Ascending aorta (tissue), 2 donors: ENCODE results near the gene PNMA6F. TPM values are rescaled to one million over a fixed set of nuclear protein-coding genes. Genes with fewer than 3 reads are reported as not detected.

Experiments
- DNase-seq, 2 donors: peaks; one replicate each; pipeline ENCODE4 v3.0.0-alpha.2; 2019; ENCODE audit warnings: low spot score in 2 of 2
- H3K27ac ChIP-seq, 2 donors: fragments of 200-600 bp; sonication (generic); one replicate each; pipeline ENCODE4 v1.5.1; 2016 to 2017; ENCODE audit warnings: mild to moderate bottlenecking in 1 of 2
- H3K27me3 ChIP-seq: fragments of 200-600 bp; sonication (generic); one replicate; pipeline ENCODE4 v1.5.1; 2017
- H3K36me3 ChIP-seq, 2 donors: fragments of 200-600 bp; sonication (generic); one replicate each; pipeline ENCODE4 v1.5.1; 2016
- H3K4me1 ChIP-seq, 2 donors: fragments of 200-600 bp; sonication (generic); one replicate each; pipeline ENCODE4 v1.5.1; 2016 to 2017; ENCODE audit warnings: mild to moderate bottlenecking in 1 of 2
- H3K4me3 ChIP-seq, 2 donors: fragments of 200-600 bp; sonication (generic); one replicate each; pipeline ENCODE4 v1.5.1; 2016 to 2017; ENCODE audit warnings: mild to moderate bottlenecking in 1 of 2
- H3K9me3 ChIP-seq, 2 donors: fragments of 200-600 bp; sonication (generic); one replicate each; pipeline ENCODE4 v1.5.1; 2016
- intact Hi-C: fragments of 100-400 bp; cut with DNase I; formaldehyde crosslinking; loops from one replicate; pipeline ENCODE4 v1.15.1; 2023
- total RNA-seq: library from RNA; depleted of rRNA; stranded (reverse); fragments of >200 nt; gene quantifications from one replicate; pipeline ENCODE4 v1.1.0, GENCODE V29; 2016
- TF ChIP-seq, protein P1 (sequence below), 3 experiments: fragments of 200-600 bp in 2 of 3; fragments of 450-650 bp in 1 of 3; sonication (generic) in 2 of 3; IDR thresholded peaks; one replicate each; pipeline ENCODE4 v1.5.1; 2016 to 2019; ENCODE audit warnings: antibody characterized with exemption in 3 of 3, mild to moderate bottlenecking in 1 of 3, moderate library complexity in 1 of 3

Gene PNMA6F
- total RNA-seq, 1 donor from 2014 or later: not detected

DNA sequence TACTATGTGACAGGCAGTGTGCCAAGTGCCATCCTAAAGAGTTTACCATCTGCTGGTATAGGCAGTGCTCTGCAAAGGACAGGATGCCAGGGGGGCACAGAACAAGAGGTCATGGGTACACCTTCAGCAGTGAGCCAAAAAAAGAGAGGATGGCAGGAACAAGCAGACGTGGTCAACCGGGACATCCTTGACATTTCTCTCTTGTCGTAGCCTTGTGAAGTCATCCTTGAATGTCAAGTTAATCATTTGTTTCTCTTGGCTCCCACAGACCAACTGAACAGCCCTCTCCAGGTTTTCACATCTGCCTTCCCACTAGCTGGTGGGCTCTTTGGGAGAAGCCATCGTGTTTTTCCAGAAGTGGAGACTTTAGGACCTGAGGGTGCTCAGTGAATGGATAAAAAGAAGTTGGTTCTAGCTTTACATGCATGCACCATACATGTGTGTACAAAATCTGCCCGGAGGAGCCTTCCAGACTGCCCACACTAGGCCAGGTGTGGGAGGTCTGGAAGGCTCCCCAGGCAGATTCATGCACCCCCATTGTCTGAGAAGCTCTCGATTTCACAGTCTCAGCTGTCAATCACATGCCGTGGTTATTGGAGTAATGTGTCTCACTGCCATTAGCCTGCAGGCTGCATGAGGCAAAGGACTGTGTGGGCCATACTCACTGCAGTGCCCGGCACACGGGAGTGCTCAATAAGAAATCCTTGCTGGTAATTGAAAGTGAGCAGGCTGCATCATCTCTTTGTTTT lies 16.4 kb downstream of the PNMA6F start:
- no peaks in the 10 kb centered on the region for H3K36me3 ChIP-seq
- no peaks in the 10 kb centered on the region for H3K4me1 ChIP-seq
- H3K4me3 ChIP-seq: no peak overlapping the region
- H3K9me3 ChIP-seq: no peaks in the 10 kb centered on the region
- TF ChIP-seq, protein P1, sequence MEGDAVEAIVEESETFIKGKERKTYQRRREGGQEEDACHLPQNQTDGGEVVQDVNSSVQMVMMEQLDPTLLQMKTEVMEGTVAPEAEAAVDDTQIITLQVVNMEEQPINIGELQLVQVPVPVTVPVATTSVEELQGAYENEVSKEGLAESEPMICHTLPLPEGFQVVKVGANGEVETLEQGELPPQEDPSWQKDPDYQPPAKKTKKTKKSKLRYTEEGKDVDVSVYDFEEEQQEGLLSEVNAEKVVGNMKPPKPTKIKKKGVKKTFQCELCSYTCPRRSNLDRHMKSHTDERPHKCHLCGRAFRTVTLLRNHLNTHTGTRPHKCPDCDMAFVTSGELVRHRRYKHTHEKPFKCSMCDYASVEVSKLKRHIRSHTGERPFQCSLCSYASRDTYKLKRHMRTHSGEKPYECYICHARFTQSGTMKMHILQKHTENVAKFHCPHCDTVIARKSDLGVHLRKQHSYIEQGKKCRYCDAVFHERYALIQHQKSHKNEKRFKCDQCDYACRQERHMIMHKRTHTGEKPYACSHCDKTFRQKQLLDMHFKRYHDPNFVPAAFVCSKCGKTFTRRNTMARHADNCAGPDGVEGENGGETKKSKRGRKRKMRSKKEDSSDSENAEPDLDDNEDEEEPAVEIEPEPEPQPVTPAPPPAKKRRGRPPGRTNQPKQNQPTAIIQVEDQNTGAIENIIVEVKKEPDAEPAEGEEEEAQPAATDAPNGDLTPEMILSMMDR (IDR thresholded peaks at IDR 0.05): no peak
- DNase-seq: no peak
- H3K27me3 ChIP-seq: no peaks in the 10 kb centered on the region
- no peak overlapping the region for H3K27ac ChIP-seq
- intact Hi-C loops: no loop called here

DNA sequence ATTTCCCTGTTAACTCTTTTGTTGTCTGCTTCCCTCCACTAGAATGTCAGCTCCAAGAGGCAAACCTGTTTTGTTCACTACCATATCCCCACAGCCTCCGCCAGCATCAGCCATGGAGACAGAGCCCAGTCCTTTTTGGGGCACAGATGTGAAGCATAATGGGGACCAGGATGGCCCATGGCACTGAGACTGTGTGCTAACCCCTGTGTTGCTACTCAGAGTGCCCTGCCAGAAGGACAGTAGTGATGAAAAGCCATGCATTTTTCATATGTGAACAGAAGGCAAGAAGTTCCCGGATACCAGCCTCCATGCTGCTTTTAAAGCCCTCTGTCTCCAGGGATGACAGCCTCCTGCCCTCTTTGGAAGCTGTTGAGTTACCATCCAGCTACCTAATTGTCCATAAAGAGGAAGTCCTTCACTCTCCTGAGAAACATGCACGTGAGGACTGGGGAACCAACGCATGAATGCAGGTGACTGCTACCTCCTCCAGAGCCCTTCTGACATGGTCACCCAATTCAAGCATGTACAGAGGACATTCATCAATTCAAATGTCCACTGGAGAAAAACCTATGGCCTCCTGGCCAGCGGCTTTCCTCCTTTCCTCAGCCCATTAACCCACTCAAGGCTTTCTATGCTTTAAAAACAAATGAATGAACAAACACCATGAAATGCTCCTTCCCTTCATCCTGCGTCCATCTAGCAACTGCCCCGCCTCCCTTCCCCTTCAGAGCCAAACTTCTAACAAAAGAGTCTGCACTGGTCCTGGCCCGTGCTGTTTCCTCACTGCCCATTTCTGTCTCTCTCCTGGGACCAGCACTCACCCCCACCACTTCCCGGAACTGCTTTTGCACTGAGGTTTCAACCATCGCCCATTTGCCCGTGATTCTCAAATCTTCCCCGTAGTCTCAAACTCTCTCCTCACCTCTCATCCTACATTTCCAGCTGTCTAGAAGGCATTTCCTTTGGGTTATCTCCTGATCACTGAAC lies 18.0 kb downstream of the PNMA6F start:
- Histone ChIP-seq H3K27ac (no peak overlapping the region), H3K4me1 (no peaks in the 10 kb centered on the region), H3K9me3 (no peaks in the 10 kb centered on the region), H3K27me3 (no peaks in the 10 kb centered on the region), H3K4me3 (no peak overlapping the region), H3K36me3 (no peaks in the 10 kb centered on the region)
- TF ChIP-seq, protein P1 (IDR thresholded peaks at IDR 0.05): no peak
- intact Hi-C loops: no loop called here
- peak in 1 of 2 donors; percentile 22 for DNase-seq

DNA sequence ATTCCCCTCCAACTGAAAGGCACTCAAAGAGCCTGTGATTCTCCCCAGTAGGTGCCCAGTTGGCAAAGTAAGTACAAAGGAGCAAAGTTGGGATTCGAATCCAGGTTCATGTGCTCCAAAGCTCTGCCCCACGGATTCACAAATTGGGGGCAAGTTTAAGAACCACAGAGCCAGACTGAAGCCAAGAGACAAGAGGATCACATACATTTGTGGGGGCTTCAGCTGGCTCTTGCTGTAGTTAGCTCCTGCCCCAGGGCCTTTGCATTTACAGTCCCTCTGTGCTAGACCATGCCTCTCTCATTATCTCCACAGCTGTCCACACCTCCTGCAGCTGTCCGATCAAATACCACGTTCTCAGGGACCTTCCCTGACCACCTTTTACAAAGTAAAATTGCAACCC lies 18.8 kb downstream of the PNMA6F start:
- Histone ChIP-seq H3K27ac (no peak overlapping the region), H3K36me3 (no peaks in the 10 kb centered on the region), H3K27me3 (no peaks in the 10 kb centered on the region), H3K4me1 (no peaks in the 10 kb centered on the region), H3K9me3 (no peaks in the 10 kb centered on the region), H3K4me3 (no peak overlapping the region)
- TF ChIP-seq, protein P1 (IDR thresholded peaks at IDR 0.05): no peak
- no peak for DNase-seq
- intact Hi-C loops: no loop called here

DNA sequence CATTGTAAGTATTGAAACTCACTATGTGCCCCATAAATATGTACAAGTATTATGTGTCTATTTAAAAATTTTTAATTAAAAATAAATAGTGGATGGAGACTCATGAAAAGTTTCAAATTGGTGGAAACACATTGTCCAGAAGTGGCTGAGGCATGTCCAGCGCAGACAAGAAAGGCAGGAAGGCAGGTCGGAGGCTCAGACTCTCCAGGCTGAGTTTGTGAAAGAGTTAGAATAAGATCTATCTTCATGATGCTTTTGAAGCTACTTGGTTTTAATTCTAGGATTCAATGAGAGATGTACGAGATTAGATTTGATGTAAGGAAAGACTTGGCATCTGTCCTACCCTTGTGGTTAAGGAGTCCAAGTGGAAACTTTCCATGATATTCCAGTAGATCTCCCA lies 19.8 kb downstream of the PNMA6F start:
- no peaks in the 10 kb centered on the region for H3K4me1 ChIP-seq
- H3K27ac ChIP-seq: no peak overlapping the region
- no peaks in the 10 kb centered on the region for H3K27me3 ChIP-seq
- peak in 1 of 2 donors; percentile 25 for DNase-seq
- TF ChIP-seq, protein P1 (IDR thresholded peaks at IDR 0.05): no peak
- H3K36me3 ChIP-seq: no peaks in the 10 kb centered on the region
- H3K9me3 ChIP-seq: no peaks in the 10 kb centered on the region
- no peak overlapping the region for H3K4me3 ChIP-seq
- intact Hi-C loops: no loop called here

DNA sequence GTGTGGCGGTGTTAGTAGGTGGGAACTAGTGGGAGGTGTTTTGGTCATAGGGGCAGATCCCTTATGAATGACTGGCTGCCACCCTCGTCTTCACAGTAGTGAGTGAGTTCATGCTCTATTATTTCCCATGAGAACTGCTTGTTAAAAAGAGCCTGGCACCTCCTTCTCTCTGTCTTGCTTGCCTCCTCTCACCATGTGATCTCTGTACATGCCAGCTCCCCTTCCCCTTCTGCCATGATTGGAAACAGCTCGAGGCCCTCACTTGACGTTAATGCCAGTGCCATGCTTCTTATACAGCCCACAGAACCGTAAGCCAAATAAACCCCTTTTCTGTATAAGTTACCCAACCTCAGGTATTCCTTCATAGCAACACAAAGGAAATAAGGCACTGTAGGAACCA lies 21.7 kb downstream of the PNMA6F start:
- H3K9me3 ChIP-seq: no peaks in the 10 kb centered on the region
- intact Hi-C loops: no loop called here
- TF ChIP-seq, protein P1 (IDR thresholded peaks at IDR 0.05): no peak
- no peaks in the 10 kb centered on the region for H3K36me3 ChIP-seq
- no peak overlapping the region for H3K4me3 ChIP-seq
- DNase-seq: no peak
- no peaks in the 10 kb centered on the region for H3K4me1 ChIP-seq
- H3K27me3 ChIP-seq: no peaks in the 10 kb centered on the region
- H3K27ac ChIP-seq: no peak overlapping the region
